DND-41 (cell line): Measurements from ENCODE around the gene GRIFIN.

ENCODE experiments used
- ATAC-seq: fragments of 200-7000 bp; cut with Tn5 transposase; 3 replicates; pipeline ENCODE4 v1.9.1; 2021; ENCODE audit warnings: low read depth; ENCODE audit not compliant: insufficient read depth
- DNase-seq: peaks from one replicate; pipeline ENCODE4 v3.0.0-alpha.2; 2020
- H2AFZ ChIP-seq: 2 replicates; pipeline ENCODE4 v1.6.0; 2012; ENCODE audit warnings: low read depth, low read length
- H3K27ac ChIP-seq: 2 replicates; pipeline ENCODE4 v1.5.1; 2012; ENCODE audit warnings: low read length, inconsistent platforms
- H3K27me3 ChIP-seq: fragments of 200-600 bp; sonication (generic); 2 replicates; pipeline ENCODE4 v1.6.0; 2012; ENCODE audit warnings: low read length, mild to moderate bottlenecking, inconsistent platforms; ENCODE audit not compliant: insufficient read depth, poor library complexity
- H3K36me3 ChIP-seq: 2 replicates; pipeline ENCODE4 v1.5.1; 2012; ENCODE audit warnings: low read length, inconsistent platforms; ENCODE audit not compliant: insufficient read depth
- H3K4me1 ChIP-seq: 2 replicates; pipeline ENCODE4 v1.5.1; 2012; ENCODE audit warnings: mild to moderate bottlenecking, low read length; ENCODE audit not compliant: insufficient read depth
- H3K4me2 ChIP-seq: 2 replicates; pipeline ENCODE4 v1.6.0; 2012; ENCODE audit warnings: mild to moderate bottlenecking, moderate library complexity, low read length, inconsistent platforms; ENCODE audit not compliant: insufficient read depth
- H3K4me3 ChIP-seq, 2 experiments: fragments of 200-600 bp in 1 of 2; shearing (Covaris generic) in 1 of 2; 2 replicates each; pipeline ENCODE4 v1.5.1; 2012 to 2016; ENCODE audit warnings: inconsistent platforms in 2 of 2, low read length in 2 of 2, mild to moderate bottlenecking in 2 of 2, low read depth in 1 of 2, moderate library complexity in 1 of 2
- H3K79me2 ChIP-seq: 2 replicates; pipeline ENCODE4 v1.6.0; 2012; ENCODE audit warnings: low read length, inconsistent platforms; ENCODE audit not compliant: insufficient read depth
- H3K9ac ChIP-seq: 2 replicates; pipeline ENCODE4 v1.6.0; 2012; ENCODE audit warnings: low read depth, mild to moderate bottlenecking, inconsistent platforms, low read length, moderate library complexity
- H3K9me3 ChIP-seq: 2 replicates; pipeline ENCODE4 v1.5.1; 2012; ENCODE audit warnings: low read length, moderate library complexity, mild to moderate bottlenecking, inconsistent platforms; ENCODE audit not compliant: insufficient read depth, severe bottlenecking
- H4K20me1 ChIP-seq: 2 replicates; pipeline ENCODE4 v1.6.0; 2012; ENCODE audit warnings: low read length; ENCODE audit not compliant: insufficient read depth
- CTCF ChIP-seq: IDR thresholded peaks from 2 replicates; pipeline ENCODE4 v1.5.1; 2012; ENCODE audit warnings: borderline replicate concordance, low read length, moderate library complexity, mild to moderate bottlenecking; ENCODE audit not compliant: poor library complexity, severe bottlenecking; ENCODE audit errors: extremely low read depth
- EZH2 ChIP-seq: IDR thresholded peaks from 3 replicates; pipeline ENCODE4 v1.6.1; 2012; ENCODE audit warnings: borderline replicate concordance, low read depth, mild to moderate bottlenecking, moderate library complexity, low read length, inconsistent platforms; ENCODE audit not compliant: severe bottlenecking

The GRIFIN gene

GRCh38 chr7:2523461-2523936 lies 47.3 kb upstream of the GRIFIN start:
- no peak overlapping the region for H3K4me3 ChIP-seq
- H3K9me3 ChIP-seq, result no peaks in the 10 kb centered on the region
- H3K27ac ChIP-seq, result no peak overlapping the region
- DNase-seq (no peak), ATAC-seq (no peak)
- H3K4me2 ChIP-seq, result no peak overlapping the region
- H3K36me3 ChIP-seq, result no peaks in the 10 kb centered on the region
- TF ChIP-seq CTCF (no peak), EZH2 (no peak)
- no peak overlapping the region for H2AFZ ChIP-seq
- peaks cover 39% of the 10 kb centered on the region for H3K4me1 ChIP-seq
- H3K9ac ChIP-seq, result no peak overlapping the region
- peaks cover 8% of the 10 kb centered on the region for H3K27me3 ChIP-seq
- H3K79me2 ChIP-seq, result no peaks in the 10 kb centered on the region
- peaks cover 19% of the 10 kb centered on the region for H4K20me1 ChIP-seq

GRCh38 chr7:2522780-2523433 lies 46.7 kb upstream of the GRIFIN start:
- H3K36me3 ChIP-seq, result no peaks in the 10 kb centered on the region
- H3K4me3 ChIP-seq, result no peak overlapping the region; a peak in 1 of 4 replicates
- H3K27ac ChIP-seq, result peak overlapping the region; percentile 47
- peak overlapping the region; percentile 53 for H3K4me2 ChIP-seq
- no peak overlapping the region for H2AFZ ChIP-seq
- DNase-seq, result no peak
- peaks cover 19% of the 10 kb centered on the region for H4K20me1 ChIP-seq
- no peak for ATAC-seq
- H3K4me1 ChIP-seq, result peaks cover 39% of the 10 kb centered on the region
- no peaks in the 10 kb centered on the region for H3K9me3 ChIP-seq
- H3K9ac ChIP-seq, result no peak overlapping the region
- TF ChIP-seq CTCF, result no peak
- TF ChIP-seq EZH2, result no peak
- H3K27me3 ChIP-seq, result peaks cover 8% of the 10 kb centered on the region
- no peaks in the 10 kb centered on the region for H3K79me2 ChIP-seq

GRCh38 chr7:2521952-2522591 lies 45.9 kb upstream of the GRIFIN start:
- DNase-seq, result peak; percentile 83
- Histone ChIP-seq H4K20me1 (peaks cover 19% of the 10 kb centered on the region), H3K27me3 (peaks cover 8% of the 10 kb centered on the region), H3K4me1 (peaks cover 39% of the 10 kb centered on the region), H3K36me3 (no peaks in the 10 kb centered on the region), H3K27ac (no peak overlapping the region), H3K4me3 (peak overlapping the region in 1 of 2 experiments; percentile 6; a peak in 1 of 4 replicates), H2AFZ (no peak overlapping the region), H3K4me2 (peak overlapping the region; percentile 53), H3K79me2 (no peaks in the 10 kb centered on the region), H3K9ac (peak overlapping the region; percentile 20; the same call in 1 of the 2 replicates), H3K9me3 (no peaks in the 10 kb centered on the region)
- ATAC-seq, result peak; percentile 64
- TF ChIP-seq EZH2 (no peak), CTCF (no peak)
